GM23248 (cell line): Measurements from ENCODE around the gene COMMD4. TPM values are rescaled to one million over a fixed set of nuclear protein-coding genes. Genes with fewer than 3 reads are reported as not detected.
"Not testable (repeated sequence)": the region's sequence is repeated elsewhere in the genome, so short reads cannot be mapped to it uniquely, and the experiment has no call there.

Experiments used
- DNase-seq: peaks from one replicate; pipeline ENCODE4 v3.0.0-alpha.2; 2015
- H2AFZ ChIP-seq: fragments of 200-600 bp; sonication (generic); 2 replicates; pipeline ENCODE4 v1.6.1; 2016; ENCODE audit warnings: antibody characterized with exemption
- H3F3A ChIP-seq: fragments of 200-600 bp; sonication (generic); 2 replicates; pipeline ENCODE4 v1.6.1; 2016; ENCODE audit warnings: mild to moderate bottlenecking, antibody characterized with exemption, mixed run types; ENCODE audit not compliant: insufficient read depth
- H3K27ac ChIP-seq: fragments of 200-600 bp; sonication (generic); 2 replicates; pipeline ENCODE4 v1.5.1; 2016; ENCODE audit warnings: mild to moderate bottlenecking
- H3K27me3 ChIP-seq: fragments of 200-600 bp; sonication (generic); replicated peaks from 2 replicates; pipeline ENCODE4 v1.6.1; 2016; ENCODE audit warnings: mild to moderate bottlenecking; ENCODE audit not compliant: insufficient read depth
- H3K36me3 ChIP-seq: fragments of 200-600 bp; sonication (generic); 2 replicates; pipeline ENCODE4 v1.6.1; 2016; ENCODE audit warnings: low read depth, mild to moderate bottlenecking
- H3K4me1 ChIP-seq: fragments of 200-600 bp; sonication (generic); 2 replicates; pipeline ENCODE4 v1.6.1; 2016; ENCODE audit warnings: mild to moderate bottlenecking; ENCODE audit not compliant: insufficient read depth
- H3K4me2 ChIP-seq: fragments of 200-600 bp; sonication (generic); one replicate; pipeline ENCODE4 v1.6.1; 2016; ENCODE audit warnings: mild to moderate bottlenecking; ENCODE audit not compliant: unreplicated experiment
- H3K4me3 ChIP-seq: fragments of 200-600 bp; sonication (generic); 2 replicates; pipeline ENCODE4 v1.5.1; 2016; ENCODE audit warnings: mild to moderate bottlenecking
- H3K79me2 ChIP-seq: fragments of 200-600 bp; sonication (generic); 2 replicates; pipeline ENCODE4 v1.6.1; 2016; ENCODE audit warnings: mild to moderate bottlenecking; ENCODE audit not compliant: insufficient read depth
- H3K9ac ChIP-seq: fragments of 200-600 bp; sonication (generic); 2 replicates; pipeline ENCODE4 v1.6.1; 2016; ENCODE audit warnings: mild to moderate bottlenecking
- H3K9me2 ChIP-seq: fragments of 200-600 bp; sonication (generic); 2 replicates; pipeline ENCODE4 v1.6.1; 2016; ENCODE audit warnings: mixed run types, mild to moderate bottlenecking, moderate library complexity; ENCODE audit not compliant: insufficient read depth
- H3K9me3 ChIP-seq: fragments of 200-600 bp; sonication (generic); one replicate; pipeline ENCODE4 v1.6.1; 2017; ENCODE audit warnings: low read depth
- H4K20me1 ChIP-seq: fragments of 200-600 bp; sonication (generic); 2 replicates; pipeline ENCODE4 v1.6.0; 2016; ENCODE audit not compliant: insufficient read depth
- EZH2 ChIP-seq: fragments of 200-600 bp; sonication (generic); IDR thresholded peaks from 2 replicates; pipeline ENCODE4 v1.6.1; 2018; ENCODE audit warnings: antibody characterized with exemption, mild to moderate bottlenecking; ENCODE audit not compliant: insufficient read depth, poor library complexity, severe bottlenecking
- EZH2phosphoT487 ChIP-seq: fragments of 200-600 bp; sonication (generic); IDR thresholded peaks from 2 replicates; pipeline ENCODE4 v1.6.1; 2018; ENCODE audit warnings: antibody characterized with exemption, moderate library complexity, mild to moderate bottlenecking, low read depth; ENCODE audit not compliant: insufficient read depth
- WGBS, 2 experiments: methylation state at CpG; one replicate each; pipeline ENCODE4 v1.1.6; 2015 to 2017; ENCODE audit warnings: low lambda C conversion rate in 2 of 2, low coverage in 1 of 2; ENCODE audit errors: missing lambda C conversion rate in 2 of 2; 5-methylcytosine and 5-hydroxymethylcytosine counted together
- in situ Hi-C: fragments of 300-500 bp; cut with MboI; formaldehyde crosslinking; loops from 2 replicates; pipeline ENCODE4 v1.15.0; 2020
- polyA plus RNA-seq: library from polyadenylated mRNA; unstranded; fragments of >200 nt; fragmentation: Nextera tagmentation; extraction: Ambion mirVana; gene quantifications from 2 replicates; pipeline ENCODE4 v1.2.1, GENCODE V29; 2016
- total RNA-seq: library from RNA; depleted of rRNA; stranded (reverse); fragments of >200 nt; shearing (Covaris generic); gene quantifications from 2 replicates; pipeline ENCODE4 v1.2.3, GENCODE V29; 2014

COMMD4 gene
- total and polyA plus RNA-seq, 2 experiments from 2014 or later = 82.0 to 82.5 TPM

- Histone ChIP-seq H3K79me2 (peaks cover 15% of the 10 kb centered on the region), H3K9ac (no peak overlapping the region), H4K20me1 (no peaks in the 10 kb centered on the region), H3K9me3 (no peaks in the 10 kb centered on the region), H3K36me3 (no peaks in the 10 kb centered on the region; the same call in 1 of the 2 replicates), H3K9me2 (no peaks in the 10 kb centered on the region), H3K4me1 (peaks cover 10% of the 10 kb centered on the region; the same call in 1 of the 2 replicates), H3K4me3 (no peak overlapping the region), H3K27ac (no peak overlapping the region), H2AFZ (no peak overlapping the region), H3K27me3 (no peaks in the 10 kb centered on the region), H3F3A (no peaks in the 10 kb centered on the region), H3K4me2 (no peak overlapping the region)
- WGBS, 2 experiments = 75 to 81% methylated on average over 9 to 11 of the region's 11 CpGs
- DNase-seq = no peak
- TF ChIP-seq EZH2phosphoT487 (no peak), EZH2 (no peak)
- in situ Hi-C loops = no loop called here
Measured at GRCh38 chr15:75338661-75339240, 2.9 kb downstream of the COMMD4 start.

- no peaks in the 10 kb centered on the region; the same call in 1 of the 2 replicates for H3K36me3 ChIP-seq
- peaks cover 7% of the 10 kb centered on the region for H3F3A ChIP-seq
- in situ Hi-C loops = no loop called here
- H3K9ac ChIP-seq = no peak overlapping the region
- no peak overlapping the region for H2AFZ ChIP-seq
- peaks cover 15% of the 10 kb centered on the region for H3K79me2 ChIP-seq
- DNase-seq = no peak
- no peak overlapping the region for H3K4me2 ChIP-seq
- H3K27ac ChIP-seq = no peak overlapping the region
- TF ChIP-seq EZH2phosphoT487 (no peak), EZH2 (no peak)
- 95 to 96% methylated on average over 12 to 13 of the region's 13 CpGs for WGBS, 2 experiments
- H3K9me3 ChIP-seq = no peaks in the 10 kb centered on the region
- H3K4me3 ChIP-seq = no peak overlapping the region
- H3K9me2 ChIP-seq = no peaks in the 10 kb centered on the region
- no peaks in the 10 kb centered on the region for H3K27me3 ChIP-seq
- no peaks in the 10 kb centered on the region for H4K20me1 ChIP-seq
- peaks cover 10% of the 10 kb centered on the region; the same call in 1 of the 2 replicates for H3K4me1 ChIP-seq
Measured at GRCh38 chr15:75339531-75340240, 3.8 kb downstream of the COMMD4 start.

- TF ChIP-seq EZH2phosphoT487 (no peak), EZH2 (no peak)
- WGBS, 2 experiments = 98% methylated on average over 6 of the region's 6 CpGs
Measured at GRCh38 chr15:75342221-75342620, 6.4 kb downstream of the COMMD4 start.

DNA sequence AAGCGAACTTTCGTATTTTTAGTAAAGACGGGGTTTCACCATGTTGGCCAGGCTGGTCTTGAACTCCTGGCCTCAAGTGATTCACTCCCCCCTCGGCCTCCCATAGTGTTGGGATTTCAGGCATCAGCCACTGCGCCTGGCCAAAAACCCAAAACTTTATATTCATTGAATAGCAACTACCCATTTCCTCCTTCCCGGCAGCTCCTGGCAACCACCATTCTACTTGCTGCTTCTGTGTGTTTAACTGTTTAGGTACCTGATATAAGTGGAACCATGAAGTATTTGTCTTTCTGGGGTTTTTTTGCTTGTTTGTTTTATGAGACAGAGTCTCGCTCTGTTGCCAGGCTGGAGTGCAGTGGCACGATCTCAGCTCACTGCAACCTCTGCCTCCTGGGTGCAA lies 8.1 kb downstream of the COMMD4 start:
- H3K4me2 ChIP-seq, in situ Hi-C loops, H4K20me1 ChIP-seq, H3K4me3 ChIP-seq, H3K9ac ChIP-seq, H3K36me3 ChIP-seq, DNase-seq, H3K9me2 ChIP-seq, H3K27me3 ChIP-seq, H2AFZ ChIP-seq, H3K4me1 ChIP-seq, H3K79me2 ChIP-seq, H3K9me3 ChIP-seq, H3K27ac ChIP-seq: not testable (repeated sequence)
- 33% methylated on average over 8 of the region's 8 CpGs for WGBS, 2 experiments
- peaks cover 11% of the 10 kb centered on the region for H3F3A ChIP-seq

More at GRCh38 chr15:75342221-75342620, 6.4 kb downstream of the COMMD4 start:
- no peak overlapping the region for H3K9ac ChIP-seq
- H3K4me3 ChIP-seq = no peak overlapping the region
- no peaks in the 10 kb centered on the region for H4K20me1 ChIP-seq
- H3K79me2 ChIP-seq = peaks cover 1% of the 10 kb centered on the region
- H3F3A ChIP-seq = peaks cover 11% of the 10 kb centered on the region
- H3K9me2 ChIP-seq = no peaks in the 10 kb centered on the region
- H3K27me3 ChIP-seq = no peaks in the 10 kb centered on the region
- H3K4me1 ChIP-seq = no peaks in the 10 kb centered on the region
- H3K4me2 ChIP-seq = no peak overlapping the region
- no peak for DNase-seq
- H3K27ac ChIP-seq = no peak overlapping the region
- no peaks in the 10 kb centered on the region; the same call in 1 of the 2 replicates for H3K36me3 ChIP-seq
- in situ Hi-C loops = no loop called here
- H3K9me3 ChIP-seq = no peaks in the 10 kb centered on the region
- H2AFZ ChIP-seq = no peak overlapping the region
